H1 (cell line): ENCODE measurements around the gene TP73.

Experiments used
- CBX5 ChIP-seq: fragments of 300-800, 300-1000 bp; sonication (generic); IDR thresholded peaks from 2 replicates; pipeline ENCODE4 v1.7.1; 2016; ENCODE audit warnings: antibody characterized with exemption, low read length, low read depth
- EGR1 ChIP-seq: IDR thresholded peaks from 2 replicates; pipeline ENCODE4 v1.6.1; 2011; ENCODE audit warnings: low read depth, low read length, borderline replicate concordance
- SP2 ChIP-seq: IDR thresholded peaks from 2 replicates; pipeline ENCODE4 v1.6.1; 2012; ENCODE audit warnings: mild to moderate bottlenecking, low read length, inconsistent platforms
- TBP ChIP-seq: IDR thresholded peaks from 2 replicates; pipeline ENCODE4 v1.6.1; 2011; ENCODE audit warnings: low read depth, low read length, improper control_type of control experiment
- TF ChIP-seq, protein P1 (sequence below), 3 experiments: IDR thresholded peaks; 1 replicate in 2 of 3; 2 replicates in 1 of 3; pipeline versions ENCODE4 v1.5.1 to v1.6.1; 2011; ENCODE audit warnings: low read length in 3 of 3, mild to moderate bottlenecking in 3 of 3, inconsistent platforms in 2 of 3, low read depth in 1 of 3, moderate library complexity in 1 of 3; ENCODE audit not compliant: insufficient read depth in 1 of 3; ENCODE audit errors: control extremely low read depth in 1 of 3

DNA sequence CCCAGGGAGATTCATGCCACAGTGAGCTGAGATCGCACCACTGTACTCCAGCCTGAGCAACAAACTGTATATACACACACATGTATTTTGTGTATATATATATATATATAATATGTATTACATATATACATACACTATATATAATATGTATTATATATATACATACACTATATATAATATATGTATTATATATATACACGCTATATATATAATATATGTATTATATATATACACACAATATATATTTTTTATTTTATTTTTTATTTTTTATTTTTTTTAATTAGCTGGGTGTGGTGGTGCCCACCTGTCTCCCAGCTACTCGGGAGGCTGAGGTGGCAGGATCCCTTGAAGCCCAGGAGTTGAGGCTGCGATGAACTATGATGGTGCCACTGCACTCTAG lies 9.3 kb downstream of the TP73 start:
- TF ChIP-seq CBX5, result no peak
- no peak for TF ChIP-seq EGR1
- no peak for TF ChIP-seq TBP
- TF ChIP-seq SP2, result no peak
- TF ChIP-seq, protein P1, sequence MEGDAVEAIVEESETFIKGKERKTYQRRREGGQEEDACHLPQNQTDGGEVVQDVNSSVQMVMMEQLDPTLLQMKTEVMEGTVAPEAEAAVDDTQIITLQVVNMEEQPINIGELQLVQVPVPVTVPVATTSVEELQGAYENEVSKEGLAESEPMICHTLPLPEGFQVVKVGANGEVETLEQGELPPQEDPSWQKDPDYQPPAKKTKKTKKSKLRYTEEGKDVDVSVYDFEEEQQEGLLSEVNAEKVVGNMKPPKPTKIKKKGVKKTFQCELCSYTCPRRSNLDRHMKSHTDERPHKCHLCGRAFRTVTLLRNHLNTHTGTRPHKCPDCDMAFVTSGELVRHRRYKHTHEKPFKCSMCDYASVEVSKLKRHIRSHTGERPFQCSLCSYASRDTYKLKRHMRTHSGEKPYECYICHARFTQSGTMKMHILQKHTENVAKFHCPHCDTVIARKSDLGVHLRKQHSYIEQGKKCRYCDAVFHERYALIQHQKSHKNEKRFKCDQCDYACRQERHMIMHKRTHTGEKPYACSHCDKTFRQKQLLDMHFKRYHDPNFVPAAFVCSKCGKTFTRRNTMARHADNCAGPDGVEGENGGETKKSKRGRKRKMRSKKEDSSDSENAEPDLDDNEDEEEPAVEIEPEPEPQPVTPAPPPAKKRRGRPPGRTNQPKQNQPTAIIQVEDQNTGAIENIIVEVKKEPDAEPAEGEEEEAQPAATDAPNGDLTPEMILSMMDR (IDR thresholded peaks at IDR 0.05; ENCODE audit: control extremely low read depth in 1 of 3, insufficient read depth in 1 of 3, low read depth in 1 of 3, low read length in 3 of 3), result no peak
